Neural progenitor cell (in vitro differentiated cells): ENCODE data around the gene LUZP2.

ENCODE experiments used
- CTCF ChIP-seq: fragments of 200-600 bp; sonication (generic); IDR thresholded peaks from 2 replicates; pipeline ENCODE4 v1.5.1; 2017; ENCODE audit warnings: antibody characterized with exemption, mild to moderate bottlenecking
- EZH2 ChIP-seq: fragments of 200-600 bp; sonication (generic); IDR thresholded peaks from 2 replicates; pipeline ENCODE4 v1.6.1; 2017; ENCODE audit warnings: antibody characterized with exemption, mild to moderate bottlenecking, moderate library complexity

GRCh38 chr11:24819863-24820434 lies 323.1 kb downstream of the LUZP2 start:
- TF ChIP-seq EZH2 (no peak), CTCF (no peak)
